Fibroblast of skin of right quadriceps (primary cell): ENCODE data around the gene PDLIM3.
"Not testable (repeated sequence)": the region's sequence is repeated elsewhere in the genome, so short reads cannot be mapped to it uniquely, and the experiment has no call there.

ENCODE experiments used
- DNase-seq: peaks from one replicate; pipeline ENCODE4 v3.0.0-alpha.2; 2013

The PDLIM3 gene

DNA sequence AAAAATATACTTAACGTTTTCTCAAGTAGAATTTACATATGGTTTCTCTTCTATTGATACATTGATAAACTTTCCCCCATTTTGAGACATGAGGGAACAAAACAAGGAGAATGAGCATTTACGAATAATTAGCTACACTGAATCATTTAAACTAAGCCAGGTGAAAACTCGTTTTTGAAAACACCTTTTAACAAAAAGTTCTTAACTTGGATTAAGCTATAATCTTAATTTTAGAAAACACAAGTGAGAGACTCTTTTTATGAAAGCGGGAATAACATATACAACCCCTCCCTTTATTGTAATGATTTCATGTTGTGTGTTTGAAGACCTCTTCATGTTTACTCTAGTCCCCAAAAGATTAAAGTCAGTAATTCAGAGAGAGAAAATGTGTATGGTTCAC is 20.1 kb downstream of the PDLIM3 start:
- DNase-seq: no peak

DNA sequence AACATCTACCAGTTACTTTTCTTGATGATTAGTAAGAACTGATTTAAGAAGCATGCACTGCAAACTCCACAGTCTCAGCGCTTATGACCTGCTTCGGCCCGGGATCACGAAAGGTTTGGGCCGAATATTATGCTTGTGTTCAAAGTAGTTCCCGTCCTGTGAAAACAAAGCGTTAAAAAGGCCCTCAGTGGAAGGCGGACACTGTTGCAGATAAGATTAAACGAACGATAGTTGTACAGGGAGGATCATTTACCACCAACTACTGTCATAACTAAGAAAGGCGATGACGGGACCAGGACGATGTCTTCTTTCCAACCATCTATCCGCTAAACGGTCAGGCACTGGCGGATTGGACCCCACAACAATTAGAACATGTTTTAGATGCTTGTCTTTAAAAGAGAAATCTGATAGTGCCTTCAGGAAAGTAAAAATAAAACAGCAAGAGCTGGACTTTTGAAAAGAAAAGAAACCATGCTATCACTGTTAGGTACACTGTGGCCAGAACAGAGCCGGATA is 21.1 kb downstream of the PDLIM3 start:
- no peak for DNase-seq

DNA sequence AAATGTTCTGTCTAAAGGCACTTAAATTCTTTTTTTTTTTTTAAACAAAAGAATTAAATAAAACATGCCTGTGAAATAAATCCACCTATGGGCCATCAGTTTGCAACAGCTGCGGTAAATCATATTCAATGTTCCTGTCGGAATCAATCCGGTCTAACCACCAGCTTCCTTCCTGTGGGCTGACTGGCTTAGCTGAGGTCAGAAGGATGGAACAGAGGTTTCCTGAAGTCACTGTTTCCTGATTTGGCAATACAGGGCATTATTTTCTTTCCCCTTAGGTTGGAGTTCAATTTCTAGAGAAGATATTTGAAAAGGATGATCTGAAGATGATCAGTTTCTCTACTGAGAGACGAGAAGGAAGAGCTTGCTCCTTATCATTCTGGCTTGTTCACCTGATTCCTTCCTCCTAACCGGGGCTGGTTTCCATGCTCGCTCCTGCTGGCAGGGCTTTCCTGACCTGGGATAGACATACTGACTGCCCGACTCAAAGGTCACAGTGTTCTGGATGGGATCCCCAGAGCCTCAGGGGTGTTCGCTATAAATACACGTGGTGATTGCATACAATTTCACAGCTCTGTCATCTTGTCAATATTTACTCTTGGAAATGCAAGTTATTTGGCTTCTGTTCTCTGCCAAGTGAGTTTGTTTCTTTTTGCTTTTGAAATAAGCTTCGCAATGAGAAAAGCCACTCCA is 21.7 kb downstream of the PDLIM3 start:
- DNase-seq: no peak

DNA sequence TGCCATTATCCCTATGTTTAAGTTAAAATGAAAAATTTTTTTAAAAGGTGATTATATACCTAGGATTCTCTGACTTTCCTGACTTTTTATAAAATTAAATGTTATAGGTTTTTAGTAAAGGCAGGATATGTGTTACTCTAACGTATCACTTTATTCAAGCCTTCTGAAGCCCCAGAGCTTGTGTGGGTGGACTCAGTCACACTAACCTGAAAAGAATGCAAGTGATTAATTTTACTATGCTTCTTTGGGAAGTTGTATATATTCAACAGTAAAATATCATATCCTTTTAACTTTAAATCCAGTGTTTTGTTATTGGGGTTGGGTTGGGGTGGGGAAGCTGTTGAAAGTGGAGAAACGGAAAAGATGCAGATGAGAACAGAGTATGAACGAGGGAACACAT is 22.8 kb downstream of the PDLIM3 start:
- peak; percentile 48 for DNase-seq

DNA sequence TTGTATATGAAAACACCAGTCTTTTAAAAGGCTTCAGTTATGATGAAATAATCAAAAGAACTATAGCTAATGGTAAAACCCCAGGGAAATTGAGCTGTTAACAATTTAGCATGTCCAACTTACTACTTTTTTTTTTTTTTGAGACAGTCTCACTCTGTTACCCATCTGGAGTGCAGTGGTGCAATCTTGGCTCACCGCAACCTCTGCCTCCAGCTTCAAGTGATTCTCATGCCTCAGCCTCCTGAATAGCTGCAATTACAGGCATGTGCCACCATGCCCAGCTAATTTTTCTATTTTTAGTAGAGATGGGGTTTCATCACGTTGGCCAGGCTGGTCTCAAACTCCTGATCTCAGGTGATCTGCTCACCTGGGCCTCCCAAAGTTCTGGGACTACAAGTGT is 24.1 kb downstream of the PDLIM3 start:
- not testable (repeated sequence) for DNase-seq

DNA sequence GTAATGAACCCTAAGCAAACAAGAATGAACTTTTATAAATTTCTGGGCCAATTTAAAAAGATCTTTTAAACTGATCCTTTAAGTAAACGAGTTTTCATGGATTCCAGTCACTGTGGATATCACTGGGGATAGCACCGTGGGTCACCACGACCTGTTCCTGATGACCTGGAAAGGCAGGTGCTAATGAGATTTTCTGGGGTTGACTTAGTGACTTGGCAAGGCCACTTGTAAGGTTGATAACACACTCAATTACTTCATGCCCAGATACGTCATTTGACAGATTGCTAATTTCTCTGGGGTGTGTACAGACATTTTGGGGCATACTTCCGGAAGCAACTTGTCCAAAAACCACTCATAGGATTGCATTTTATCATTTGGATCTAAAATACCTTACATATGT is 24.5 kb downstream of the PDLIM3 start:
- DNase-seq: no peak

DNA sequence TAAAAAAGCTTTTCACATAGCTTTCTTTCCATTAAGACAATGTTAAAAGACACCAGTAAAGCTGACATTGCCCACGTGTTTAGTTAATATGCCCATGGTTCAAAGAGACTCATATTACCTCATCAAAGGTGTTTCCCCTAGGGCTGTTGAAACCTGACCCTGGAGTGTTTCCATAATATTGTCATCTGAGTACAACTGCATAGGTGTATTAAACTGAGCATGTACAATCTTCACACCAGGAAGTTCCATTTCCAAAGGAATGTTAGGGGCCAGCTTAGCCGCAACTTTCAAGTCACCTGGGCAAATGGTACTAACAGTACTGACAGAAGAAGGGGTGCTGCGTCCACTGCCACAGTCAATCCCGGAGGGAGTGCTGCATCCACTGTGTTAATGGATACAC is 27.1 kb downstream of the PDLIM3 start:
- no peak for DNase-seq

DNA sequence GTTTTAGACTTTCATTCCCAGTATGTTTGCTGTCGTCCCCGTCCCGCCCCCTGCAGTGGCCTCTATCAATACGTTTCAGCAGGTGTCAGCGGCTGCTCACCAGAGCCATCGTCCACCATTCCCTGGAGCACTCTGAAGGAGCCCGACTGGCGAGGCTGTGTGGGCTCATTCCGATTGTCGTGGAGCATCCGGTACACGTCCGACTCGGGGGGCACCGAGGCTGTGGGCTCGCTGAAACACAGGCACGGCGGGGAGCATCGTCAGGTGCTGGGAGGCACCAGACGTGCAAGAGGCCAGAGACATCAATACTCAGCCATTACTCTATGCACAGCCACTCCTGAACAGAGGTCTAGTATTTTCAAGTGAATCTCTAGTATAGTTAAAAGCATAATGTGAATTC is 28.9 kb downstream of the PDLIM3 start:
- no peak for DNase-seq

DNA sequence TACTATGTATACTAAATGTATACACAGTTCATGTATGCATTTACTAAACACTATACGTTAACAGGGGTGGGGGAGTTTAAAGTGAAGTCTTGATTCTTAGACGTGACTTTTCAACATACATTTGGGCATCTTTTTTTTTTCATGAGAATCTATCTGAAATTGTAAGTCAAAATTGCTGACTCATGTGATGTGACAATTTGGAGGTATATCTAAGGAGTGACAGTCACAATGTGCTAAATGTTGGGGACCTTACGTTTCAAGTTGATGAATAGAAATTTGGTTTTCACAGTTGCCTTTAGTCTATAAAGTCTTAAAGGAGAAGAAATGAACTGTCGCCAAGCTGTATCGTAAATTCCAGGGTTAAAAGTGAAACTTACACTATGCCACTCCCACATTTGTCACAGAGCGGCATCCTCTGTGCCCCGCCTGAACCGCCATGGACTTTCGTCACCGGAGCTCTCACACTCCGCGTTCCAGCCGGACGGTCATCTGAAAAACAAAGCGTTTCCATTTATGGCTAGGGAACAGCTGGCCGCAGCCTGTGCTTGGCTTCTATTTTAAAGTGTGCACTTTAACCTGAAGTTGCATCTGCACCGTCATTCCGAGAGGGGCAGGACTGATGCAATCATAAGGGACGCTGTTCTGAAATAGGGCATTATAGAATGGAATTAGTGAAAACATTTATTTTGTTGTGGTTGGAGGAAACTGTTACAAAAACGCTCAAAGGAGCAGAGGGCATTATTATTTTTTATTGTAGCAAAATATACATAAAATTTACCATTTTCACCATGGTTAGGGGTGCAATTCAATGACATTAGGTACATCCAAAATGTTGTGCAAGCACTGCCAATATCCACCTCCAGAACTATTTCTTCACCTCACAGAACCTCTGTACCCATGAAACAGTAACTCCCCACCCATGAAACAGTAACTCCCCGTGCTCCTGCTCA is 30.9 kb downstream of the PDLIM3 start:
- no peak for DNase-seq

DNA sequence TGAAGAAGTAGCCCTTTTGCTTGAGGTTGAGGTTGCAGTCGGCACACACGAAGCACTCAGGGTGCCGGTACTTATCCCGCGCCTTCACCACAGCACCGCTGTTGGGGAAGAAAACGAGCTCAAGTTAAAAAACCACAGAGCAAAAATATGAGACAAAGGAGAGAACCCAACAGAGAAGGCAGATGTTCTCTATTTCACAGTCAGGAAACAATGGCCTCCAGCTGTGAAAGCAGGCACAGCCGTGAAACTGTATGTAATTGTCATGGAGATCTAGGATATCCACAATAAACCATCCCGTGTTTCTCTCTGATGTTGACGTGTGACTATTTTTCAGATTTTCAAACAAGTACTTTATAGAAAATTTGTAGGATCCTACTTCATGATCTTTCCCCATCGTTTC is 32.9 kb downstream of the PDLIM3 start:
- DNase-seq: no peak

DNA sequence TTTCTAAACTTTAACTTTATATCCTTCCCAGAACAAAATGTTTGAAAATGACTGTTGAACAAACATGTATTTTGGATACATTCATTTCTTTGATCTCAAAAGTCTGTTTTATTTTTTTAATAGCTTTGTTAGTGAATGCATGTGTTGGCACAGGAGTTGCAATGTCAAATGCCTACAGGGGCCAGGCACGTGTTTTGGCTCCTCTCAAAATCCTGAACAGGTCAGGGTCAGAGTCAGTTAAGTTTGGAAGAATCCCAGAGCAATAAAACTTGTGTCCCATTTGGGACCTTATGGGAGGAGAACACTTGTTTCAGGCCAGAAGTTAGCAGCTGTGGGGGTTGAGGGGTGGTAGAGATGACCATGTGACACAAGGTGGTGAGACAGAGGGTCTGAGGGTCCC is 34.7 kb downstream of the PDLIM3 start:
- no peak for DNase-seq

DNA sequence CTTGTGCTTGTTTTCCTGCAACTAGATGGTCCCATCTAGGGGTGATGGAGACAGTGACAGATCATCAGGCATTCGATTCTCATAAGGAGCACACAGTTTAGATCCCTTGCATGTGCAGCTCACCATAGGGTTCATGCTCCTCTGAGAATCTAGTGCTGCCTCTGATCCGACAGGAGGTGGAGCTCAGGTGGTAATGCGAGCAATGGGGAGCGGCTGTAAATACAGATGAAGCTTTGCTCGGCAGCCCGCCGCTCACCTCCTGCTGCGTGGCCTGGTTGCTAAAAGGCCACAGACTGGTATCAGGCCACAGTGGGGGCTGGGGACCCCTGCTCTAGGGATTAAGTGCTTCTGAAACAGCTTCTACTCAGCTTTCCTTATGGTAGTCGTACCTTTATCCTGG is 35.3 kb downstream of the PDLIM3 start:
- no peak for DNase-seq

DNA sequence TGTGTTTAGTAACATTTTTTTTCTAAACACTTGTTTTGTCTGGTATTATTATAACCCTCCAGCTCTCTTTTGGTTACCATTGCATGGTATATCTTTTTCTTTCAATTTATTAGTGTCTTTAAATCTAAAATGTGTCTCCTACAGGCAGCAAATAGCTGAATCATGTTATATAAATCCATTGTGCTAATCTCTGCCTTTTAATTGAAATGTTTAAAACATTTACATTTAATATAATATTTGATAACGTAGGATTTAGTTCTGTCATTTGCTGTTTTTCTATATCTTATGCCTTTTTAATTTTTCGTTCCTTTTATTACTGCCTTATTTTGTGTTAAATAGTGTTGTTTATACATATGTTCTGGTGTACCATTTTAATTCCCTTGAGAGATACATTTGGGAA is 46.7 kb downstream of the PDLIM3 start:
- no peak for DNase-seq

DNA sequence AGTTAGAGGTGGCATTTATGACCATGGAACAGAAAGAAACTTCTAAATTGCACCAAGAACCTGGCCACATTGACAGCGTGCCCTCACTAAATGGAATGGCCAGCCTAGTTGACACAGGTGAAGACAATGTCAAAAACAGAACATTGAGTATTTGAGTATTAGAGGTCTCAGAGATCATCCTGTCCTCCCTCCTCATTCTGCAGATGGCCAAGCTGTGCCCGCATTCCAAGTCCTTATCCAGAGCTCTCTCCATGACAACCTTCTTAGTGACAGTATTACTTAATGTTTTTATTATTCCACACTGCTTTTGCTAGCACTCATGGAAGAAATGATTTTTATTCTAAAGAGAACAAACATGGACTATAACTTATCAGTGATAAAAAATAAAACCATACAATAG is 53.9 kb downstream of the PDLIM3 start:
- no peak for DNase-seq

DNA sequence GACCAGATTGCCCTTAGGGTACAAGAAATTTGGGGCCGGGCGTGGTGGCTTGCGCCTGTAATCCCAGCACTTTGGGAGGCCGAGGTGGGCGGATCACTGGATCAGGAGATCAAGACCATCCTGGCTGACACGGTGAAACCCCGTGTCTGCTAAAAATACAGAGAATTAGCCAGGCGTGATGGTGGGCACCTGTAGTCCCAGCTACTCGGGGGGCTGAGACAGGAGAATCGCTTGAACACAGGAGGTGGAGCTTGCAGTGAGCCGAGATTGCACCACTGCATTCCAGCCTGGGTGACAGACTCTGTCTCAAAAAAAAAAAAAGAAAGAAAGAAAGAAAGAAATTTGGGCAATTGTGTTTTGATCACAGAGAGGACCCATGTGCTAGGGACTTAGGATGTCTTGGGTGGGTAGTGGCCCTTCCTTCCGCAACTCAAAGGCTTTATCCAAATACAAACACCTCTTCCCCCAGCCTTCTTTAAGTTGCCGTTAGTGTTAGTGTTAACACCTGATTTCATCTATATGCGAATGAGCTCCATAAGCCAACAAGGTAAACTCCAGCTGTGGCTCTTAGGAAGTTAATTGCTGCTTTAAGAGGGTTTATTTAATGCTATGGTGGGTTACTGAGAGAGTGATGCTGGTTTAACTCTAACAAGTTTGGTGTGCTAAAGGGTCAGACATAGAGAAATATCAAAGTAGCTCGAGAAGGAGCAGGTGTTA is 55.1 kb downstream of the PDLIM3 start:
- no peak for DNase-seq

DNA sequence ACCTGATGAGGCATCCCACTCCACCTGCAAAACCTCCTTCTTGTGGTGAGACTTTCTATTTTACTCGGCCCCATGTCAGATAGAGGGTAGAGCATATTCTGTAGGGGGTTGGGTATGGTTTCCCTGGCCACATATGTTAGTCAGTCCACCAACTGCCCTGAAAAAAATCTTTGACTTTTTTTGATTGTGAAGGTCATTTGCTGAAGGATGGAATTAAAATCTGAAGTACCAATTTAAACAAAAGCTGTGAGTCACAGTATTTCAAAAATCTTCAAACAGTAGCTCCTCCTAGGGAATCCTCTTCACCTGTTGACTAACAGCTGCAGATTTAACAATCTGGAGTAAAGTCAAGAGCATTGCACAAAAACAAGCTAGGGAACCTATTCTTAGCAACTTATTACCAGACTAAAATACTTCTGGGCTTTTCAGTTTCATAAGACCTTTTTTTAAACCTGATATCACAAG is 55.8 kb downstream of the PDLIM3 start:
- DNase-seq: no peak

DNA sequence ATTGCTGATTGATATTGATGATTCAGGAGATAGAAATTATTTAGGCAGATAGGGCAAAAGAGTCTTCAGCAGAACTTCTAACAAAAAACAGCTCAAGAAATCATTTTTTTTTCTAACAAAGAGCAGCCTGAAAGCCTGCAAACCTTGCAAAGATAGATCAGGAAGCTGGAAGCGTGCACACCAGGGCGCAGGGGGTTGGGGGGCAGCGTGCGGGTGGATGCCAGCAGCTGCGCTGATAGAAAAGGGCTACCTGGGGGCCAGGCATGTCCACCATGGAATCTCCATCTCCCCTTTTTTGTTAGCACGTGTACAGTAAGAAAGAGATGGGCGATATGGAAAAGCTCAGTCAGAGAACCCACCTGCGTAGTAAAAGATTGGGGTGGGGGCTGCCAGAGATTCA is 62.1 kb downstream of the PDLIM3 start:
- DNase-seq: no peak

DNA sequence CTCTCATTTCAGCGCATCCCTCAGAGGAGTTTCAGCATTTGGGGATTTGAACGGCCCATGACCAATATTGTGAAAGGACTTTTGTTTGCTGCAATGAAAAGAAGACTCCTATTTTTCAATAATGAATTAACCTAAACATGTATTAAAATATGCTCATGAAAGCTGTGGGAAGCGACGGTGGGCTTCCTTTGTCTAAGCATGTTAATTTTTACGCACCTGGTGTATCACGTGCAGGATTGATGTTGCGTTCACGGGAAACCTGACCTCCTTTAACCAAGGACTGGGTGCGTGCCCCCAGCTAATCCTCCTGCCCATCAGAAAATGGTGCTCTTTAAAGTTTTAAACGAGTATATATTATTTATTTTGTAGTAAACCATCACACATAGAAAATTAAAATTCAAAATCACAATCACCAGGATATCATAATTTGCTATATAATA is 63.2 kb downstream of the PDLIM3 start:
- no peak for DNase-seq

DNA sequence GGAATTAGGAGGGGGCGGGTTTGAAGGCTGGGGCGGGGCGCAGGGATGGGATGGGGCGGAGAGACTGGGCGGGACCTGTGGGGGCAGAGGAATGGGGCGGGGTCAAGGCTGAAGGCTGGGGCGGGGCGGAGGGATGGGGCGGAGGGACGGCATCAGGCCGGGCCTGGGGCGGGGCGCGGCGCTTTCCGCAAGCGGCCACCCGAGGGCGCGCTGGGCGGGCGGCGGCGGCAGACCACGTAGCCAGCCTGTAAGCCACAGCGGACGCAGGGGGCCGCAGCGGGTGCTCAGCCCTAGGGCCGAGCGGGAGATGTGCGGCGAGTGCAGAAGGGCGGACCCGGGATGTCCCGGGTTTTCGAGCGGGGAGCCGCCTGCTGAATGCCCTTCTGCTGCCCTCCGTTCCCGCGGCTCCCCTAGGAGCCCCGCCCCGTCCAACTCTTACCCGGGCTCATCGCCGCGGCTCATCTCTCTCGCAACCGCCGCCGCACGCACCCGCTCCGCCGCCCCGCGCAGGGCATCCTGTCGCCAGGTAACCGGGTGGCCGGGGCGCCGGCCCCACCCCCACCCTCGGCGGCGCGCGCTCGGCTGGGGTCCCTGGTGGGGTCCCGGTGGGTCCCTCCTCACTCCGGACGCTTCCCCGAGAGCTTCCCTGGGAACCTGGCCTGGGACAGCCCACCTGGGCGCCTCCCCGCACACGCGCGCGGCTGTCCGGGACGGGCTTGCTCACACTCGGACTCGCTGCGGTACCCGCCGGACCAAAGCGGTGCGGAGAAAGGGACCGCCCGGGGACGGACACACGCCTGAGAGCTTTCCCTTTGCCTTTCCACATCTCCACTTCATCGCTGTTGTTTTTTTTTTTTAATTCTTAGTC is 63.8 kb downstream of the PDLIM3 start, which contains the start of gene CCDC110:
TSS of gene CCDC110 (minus strand) at position 499 of the 868 bp plus-strand sequence. CDS start at position 449, 50 bp downstream.
- peak; percentile 91 for DNase-seq

DNA sequence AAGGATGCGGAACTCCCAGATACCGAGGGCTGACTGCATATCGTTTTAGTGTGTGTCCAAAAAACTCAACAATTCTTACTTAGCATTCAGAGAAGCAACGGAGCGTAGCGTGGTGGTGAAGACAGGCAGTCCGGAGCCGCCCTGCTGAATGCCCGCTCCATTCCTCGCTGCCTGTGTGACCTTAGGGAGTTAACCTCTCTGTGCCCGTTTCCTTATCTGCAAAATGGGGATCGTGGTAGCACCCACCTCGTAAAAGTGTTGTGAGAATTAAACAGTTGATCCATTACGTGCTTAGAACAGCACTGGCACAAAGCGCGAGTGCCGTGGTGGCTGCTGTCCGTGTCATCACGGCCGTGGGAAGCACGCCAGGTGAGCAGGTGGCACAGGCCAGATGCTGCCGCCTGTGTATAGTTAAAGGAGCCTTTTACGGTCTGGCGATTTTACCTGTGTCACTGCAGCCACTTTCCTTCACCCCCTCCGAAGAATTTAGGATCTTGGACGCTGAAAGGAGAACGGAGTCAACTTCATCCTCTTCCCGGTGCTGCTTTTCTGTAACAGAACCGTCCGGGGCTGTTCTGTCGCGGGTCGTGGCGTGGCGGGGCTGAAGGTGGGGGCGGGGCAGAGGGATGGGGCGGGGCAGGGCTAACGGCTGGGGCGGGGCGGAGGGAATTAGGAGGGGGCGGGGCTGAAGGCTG is 64.7 kb downstream of the PDLIM3 start:
- DNase-seq: peak; percentile 3

DNA sequence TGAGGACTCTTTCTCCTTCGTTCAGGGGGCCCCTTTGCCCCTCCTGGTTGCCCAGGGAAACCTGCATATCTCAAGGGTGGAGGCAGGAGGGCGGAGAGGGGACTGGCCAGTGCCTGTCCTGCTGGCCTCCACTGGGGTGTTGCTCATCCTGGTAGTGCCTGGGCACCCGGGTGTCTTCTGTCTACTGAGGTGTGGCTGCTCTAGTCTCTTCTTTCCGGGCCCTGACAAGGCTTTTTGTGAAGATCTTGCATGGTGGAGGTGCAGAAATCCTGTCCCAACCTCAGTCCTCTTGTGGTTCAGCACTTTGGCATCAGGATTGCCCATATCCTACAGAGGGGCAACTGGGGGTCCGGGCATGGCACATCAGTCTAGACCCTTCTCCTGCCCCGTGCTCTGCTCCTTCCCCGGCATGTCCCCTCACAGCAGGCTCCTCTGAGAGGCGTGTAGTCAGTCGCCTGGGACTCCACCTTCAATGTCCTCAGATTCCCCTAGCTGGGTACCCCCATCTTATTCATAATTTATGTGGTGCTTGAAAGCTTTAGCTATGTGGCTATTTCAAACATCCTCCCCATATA is 65.6 kb downstream of the PDLIM3 start:
- DNase-seq: no peak
